Liver (tissue), 3 donors: ENCODE data around the gene PPIE.

Experiments
- EGR1 ChIP-seq, 2 donors: IDR thresholded peaks; 2 replicates each; pipeline ENCODE4 v1.6.1; 2016 to 2018; ENCODE audit warnings: antibody characterized with exemption in 2 of 2, low read depth in 2 of 2
- JUND ChIP-seq, 2 donors: IDR thresholded peaks; 2 replicates each; pipeline ENCODE4 v1.6.1; 2016; ENCODE audit warnings: antibody characterized with exemption in 2 of 2
- TAF1 ChIP-seq: conservative IDR thresholded peaks from 2 replicates; pipeline ENCODE4 v1.6.1; 2016; ENCODE audit warnings: antibody characterized with exemption, mild to moderate bottlenecking
- YY1 ChIP-seq: IDR thresholded peaks from 2 replicates; pipeline ENCODE4 v1.6.1; 2016; ENCODE audit warnings: antibody characterized with exemption, mild to moderate bottlenecking
- TF ChIP-seq, protein P1 (sequence below): IDR thresholded peaks from 2 replicates; pipeline ENCODE4 v1.6.1; 2016; ENCODE audit warnings: antibody characterized with exemption
- TF ChIP-seq, protein P2 (sequence below): fragments of 150-350 bp; IDR thresholded peaks from 2 replicates; pipeline ENCODE4 v1.5.1; 2017; ENCODE audit warnings: improper control_type of control experiment, low read depth, low read length; ENCODE audit not compliant: missing input control
- TF ChIP-seq, protein P3 (sequence below): IDR thresholded peaks from 2 replicates; pipeline ENCODE4 v1.6.1; 2016; ENCODE audit warnings: antibody characterized with exemption, mild to moderate bottlenecking
- TF ChIP-seq, protein P4 (sequence below): IDR thresholded peaks from 2 replicates; pipeline ENCODE4 v1.6.1; 2016; ENCODE audit warnings: antibody characterized with exemption
- donor health status: healthy.
- donor health status: healthy.

DNA sequence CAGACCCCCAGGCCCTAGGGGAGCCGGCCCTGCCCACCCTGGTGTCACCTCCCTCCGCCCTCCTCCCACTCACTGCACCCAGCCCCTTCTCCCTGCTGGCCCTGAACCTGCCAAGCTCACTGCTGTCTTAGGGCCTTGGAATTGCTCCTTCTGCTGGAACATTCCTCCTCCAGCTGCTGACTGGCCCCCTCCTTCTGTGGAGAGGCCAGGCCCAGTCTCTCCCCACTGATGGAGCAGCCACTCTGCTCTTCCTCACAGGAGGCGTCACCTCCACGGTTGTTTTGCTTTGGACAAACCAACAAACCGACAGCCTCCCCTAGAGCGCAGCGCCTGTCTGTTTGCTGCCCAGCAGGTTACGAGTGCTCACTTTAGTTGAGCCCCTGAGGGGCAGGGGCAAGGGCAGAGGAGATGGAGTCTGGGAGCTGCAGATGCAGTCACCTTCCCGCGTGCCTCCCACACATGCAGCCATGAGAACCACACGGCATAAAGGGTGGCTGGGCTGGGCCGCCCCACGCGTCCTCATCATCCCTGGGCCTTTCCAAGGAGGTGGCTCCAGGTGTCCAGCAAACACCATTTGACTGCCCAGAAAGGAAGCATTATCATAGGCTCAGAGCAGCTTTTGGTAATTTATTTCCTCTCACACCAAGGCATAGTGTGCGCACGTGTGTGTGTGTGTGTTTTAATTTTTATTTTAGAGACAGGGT is 23.0 kb downstream of the PPIE start:
- TF ChIP-seq, protein P1, sequence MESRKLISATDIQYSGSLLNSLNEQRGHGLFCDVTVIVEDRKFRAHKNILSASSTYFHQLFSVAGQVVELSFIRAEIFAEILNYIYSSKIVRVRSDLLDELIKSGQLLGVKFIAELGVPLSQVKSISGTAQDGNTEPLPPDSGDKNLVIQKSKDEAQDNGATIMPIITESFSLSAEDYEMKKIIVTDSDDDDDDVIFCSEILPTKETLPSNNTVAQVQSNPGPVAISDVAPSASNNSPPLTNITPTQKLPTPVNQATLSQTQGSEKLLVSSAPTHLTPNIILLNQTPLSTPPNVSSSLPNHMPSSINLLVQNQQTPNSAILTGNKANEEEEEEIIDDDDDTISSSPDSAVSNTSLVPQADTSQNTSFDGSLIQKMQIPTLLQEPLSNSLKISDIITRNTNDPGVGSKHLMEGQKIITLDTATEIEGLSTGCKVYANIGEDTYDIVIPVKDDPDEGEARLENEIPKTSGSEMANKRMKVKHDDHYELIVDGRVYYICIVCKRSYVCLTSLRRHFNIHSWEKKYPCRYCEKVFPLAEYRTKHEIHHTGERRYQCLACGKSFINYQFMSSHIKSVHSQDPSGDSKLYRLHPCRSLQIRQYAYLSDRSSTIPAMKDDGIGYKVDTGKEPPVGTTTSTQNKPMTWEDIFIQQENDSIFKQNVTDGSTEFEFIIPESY, result no peak
- TF ChIP-seq, protein P2, sequence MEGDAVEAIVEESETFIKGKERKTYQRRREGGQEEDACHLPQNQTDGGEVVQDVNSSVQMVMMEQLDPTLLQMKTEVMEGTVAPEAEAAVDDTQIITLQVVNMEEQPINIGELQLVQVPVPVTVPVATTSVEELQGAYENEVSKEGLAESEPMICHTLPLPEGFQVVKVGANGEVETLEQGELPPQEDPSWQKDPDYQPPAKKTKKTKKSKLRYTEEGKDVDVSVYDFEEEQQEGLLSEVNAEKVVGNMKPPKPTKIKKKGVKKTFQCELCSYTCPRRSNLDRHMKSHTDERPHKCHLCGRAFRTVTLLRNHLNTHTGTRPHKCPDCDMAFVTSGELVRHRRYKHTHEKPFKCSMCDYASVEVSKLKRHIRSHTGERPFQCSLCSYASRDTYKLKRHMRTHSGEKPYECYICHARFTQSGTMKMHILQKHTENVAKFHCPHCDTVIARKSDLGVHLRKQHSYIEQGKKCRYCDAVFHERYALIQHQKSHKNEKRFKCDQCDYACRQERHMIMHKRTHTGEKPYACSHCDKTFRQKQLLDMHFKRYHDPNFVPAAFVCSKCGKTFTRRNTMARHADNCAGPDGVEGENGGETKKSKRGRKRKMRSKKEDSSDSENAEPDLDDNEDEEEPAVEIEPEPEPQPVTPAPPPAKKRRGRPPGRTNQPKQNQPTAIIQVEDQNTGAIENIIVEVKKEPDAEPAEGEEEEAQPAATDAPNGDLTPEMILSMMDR, result no peak
- TF ChIP-seq EGR1 (IDR thresholded peaks at IDR 0.05; ENCODE audit: low read depth in 2 of 2) (no peak), JUND (IDR thresholded peaks at IDR 0.05) (no peak), YY1 (no peak), TAF1 (no peak)
- TF ChIP-seq, protein P3, sequence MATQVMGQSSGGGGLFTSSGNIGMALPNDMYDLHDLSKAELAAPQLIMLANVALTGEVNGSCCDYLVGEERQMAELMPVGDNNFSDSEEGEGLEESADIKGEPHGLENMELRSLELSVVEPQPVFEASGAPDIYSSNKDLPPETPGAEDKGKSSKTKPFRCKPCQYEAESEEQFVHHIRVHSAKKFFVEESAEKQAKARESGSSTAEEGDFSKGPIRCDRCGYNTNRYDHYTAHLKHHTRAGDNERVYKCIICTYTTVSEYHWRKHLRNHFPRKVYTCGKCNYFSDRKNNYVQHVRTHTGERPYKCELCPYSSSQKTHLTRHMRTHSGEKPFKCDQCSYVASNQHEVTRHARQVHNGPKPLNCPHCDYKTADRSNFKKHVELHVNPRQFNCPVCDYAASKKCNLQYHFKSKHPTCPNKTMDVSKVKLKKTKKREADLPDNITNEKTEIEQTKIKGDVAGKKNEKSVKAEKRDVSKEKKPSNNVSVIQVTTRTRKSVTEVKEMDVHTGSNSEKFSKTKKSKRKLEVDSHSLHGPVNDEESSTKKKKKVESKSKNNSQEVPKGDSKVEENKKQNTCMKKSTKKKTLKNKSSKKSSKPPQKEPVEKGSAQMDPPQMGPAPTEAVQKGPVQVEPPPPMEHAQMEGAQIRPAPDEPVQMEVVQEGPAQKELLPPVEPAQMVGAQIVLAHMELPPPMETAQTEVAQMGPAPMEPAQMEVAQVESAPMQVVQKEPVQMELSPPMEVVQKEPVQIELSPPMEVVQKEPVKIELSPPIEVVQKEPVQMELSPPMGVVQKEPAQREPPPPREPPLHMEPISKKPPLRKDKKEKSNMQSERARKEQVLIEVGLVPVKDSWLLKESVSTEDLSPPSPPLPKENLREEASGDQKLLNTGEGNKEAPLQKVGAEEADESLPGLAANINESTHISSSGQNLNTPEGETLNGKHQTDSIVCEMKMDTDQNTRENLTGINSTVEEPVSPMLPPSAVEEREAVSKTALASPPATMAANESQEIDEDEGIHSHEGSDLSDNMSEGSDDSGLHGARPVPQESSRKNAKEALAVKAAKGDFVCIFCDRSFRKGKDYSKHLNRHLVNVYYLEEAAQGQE, result no peak
- TF ChIP-seq, protein P4, sequence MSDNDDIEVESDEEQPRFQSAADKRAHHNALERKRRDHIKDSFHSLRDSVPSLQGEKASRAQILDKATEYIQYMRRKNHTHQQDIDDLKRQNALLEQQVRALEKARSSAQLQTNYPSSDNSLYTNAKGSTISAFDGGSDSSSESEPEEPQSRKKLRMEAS, result no peak
